NCI-H524 (cell line): Measurements from ENCODE around the gene KHDRBS2.
A peak's percentile ranks its signal among the peaks of the same experiment; 100 is the strongest.
"Not testable (repeated sequence)": the region's sequence is repeated elsewhere in the genome, so short reads cannot be mapped to it uniquely, and the experiment has no call there.

ENCODE experiments used
- DNase-seq, 2 experiments: peaks; one replicate each; lab custom pipeline; 2025; lab: John Stamatoyannopoulos, UW

Gene KHDRBS2

DNA sequence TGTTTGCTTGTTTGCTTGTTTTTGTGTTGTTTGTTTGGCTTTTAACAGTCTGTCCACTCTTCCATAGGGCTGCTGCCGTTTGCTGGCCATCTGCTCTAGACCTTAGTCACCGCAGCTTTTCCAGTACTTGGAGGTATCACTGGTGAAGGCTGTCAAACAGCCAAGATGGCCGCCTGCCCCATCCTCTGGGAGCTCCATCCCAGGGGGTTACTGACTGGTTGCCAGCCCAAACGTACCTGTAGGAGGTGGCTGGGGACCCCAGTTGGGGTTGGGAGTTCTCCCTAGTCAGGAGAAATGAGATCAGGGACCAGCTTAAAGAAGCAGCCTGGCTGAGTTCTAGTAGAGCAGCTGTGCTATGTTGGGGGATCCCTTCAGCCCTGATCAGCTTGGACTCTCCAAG is 418.4 kb downstream of the KHDRBS2 start:
- DNase-seq, result no peak

GRCh38 chr6:61857541-61857940 is 428.5 kb downstream of the KHDRBS2 start:
- DNase-seq, result no peak

GRCh38 chr6:61841958-61842357 is 444.1 kb downstream of the KHDRBS2 start:
- DNase-seq, result no peak

GRCh38 chr6:61835237-61835636 is 450.8 kb downstream of the KHDRBS2 start:
- DNase-seq, result no peak

DNA sequence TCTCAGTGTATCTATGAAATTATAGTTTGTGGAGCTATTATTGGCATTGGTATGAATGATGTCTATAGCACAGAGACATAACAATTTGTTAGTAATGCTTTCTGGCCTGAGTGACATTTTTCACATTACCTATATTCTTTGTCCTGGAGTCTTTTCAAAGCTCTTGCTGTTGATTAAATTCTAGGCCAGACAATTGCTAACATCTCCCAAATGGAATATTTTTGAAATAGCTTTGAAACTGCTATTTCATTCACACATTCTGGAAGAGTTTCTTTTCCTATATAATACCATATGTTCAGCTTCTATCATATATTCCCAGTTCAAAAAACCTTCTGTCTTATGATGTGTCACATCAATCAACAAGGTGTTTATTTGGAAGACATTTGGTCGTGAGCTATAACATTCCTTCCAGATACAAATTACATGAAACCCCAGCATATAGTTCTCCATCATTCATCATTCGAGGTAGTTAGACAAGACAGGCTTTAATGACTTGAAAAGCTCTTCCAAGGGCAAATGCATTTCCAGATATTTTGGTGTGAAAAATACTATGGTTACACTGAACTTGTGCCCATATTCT is 452.8 kb downstream of the KHDRBS2 start:
- no peak for DNase-seq

DNA sequence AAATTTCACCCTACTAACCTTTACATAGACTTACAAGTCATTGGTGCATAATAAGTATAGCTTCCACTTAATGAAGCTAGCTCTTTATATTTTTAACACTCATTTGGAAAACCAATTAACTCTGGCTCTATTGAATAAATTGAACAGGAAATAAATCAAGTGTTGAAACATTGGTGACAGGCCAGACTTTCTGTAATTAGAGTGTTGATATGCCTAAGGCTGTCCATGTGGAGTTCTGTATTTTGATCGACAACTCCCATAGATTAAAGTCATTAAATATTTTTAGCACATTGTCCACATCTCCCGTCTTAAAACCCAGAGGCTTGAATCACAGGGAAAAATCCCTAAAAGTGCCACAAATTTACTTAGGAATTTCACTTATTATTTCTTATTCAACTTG is 468.3 kb downstream of the KHDRBS2 start:
- DNase-seq, result no peak

DNA sequence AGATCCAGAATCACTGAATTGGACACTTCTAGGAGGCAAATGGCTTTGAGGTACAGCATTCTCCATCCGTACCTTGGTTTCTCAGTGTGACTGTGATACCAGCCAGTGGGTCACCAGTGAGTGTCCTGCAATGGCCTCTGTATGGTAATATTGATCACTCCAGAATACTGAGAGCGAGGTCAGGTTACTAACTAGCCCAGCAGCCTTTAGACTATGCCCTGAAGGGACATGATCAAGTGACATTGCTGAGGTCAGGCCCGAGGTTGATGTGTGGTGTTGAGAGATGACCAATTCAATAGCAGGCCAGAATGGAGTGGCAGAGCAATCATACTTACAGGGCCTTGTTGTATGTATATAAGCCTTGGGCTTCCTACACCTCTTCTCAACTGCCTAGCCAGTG is 476.0 kb downstream of the KHDRBS2 start:
- no peak for DNase-seq

- peak; percentile 52 to 74 for DNase-seq
These were observed 476.9 kb downstream of the KHDRBS2 start for GRCh38 chr6:61809004-61809595.

DNA sequence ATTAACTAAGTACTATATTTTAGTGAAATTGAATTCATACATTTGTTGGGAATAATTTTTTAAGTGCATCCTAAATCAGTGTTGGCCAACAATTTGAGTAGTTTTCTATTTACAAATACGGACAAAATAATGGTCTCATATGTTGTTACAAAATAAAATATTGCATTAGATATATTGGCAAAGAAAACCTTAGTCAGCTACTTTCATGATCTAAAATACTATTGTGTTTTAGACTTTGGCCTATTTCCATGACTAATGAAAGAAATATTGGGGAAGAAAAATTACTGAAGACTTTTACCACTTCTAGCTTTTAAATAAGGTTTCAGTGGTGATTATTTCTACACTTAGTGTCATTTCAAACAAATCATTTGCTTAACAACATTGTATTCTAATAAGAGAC is 498.0 kb downstream of the KHDRBS2 start:
- DNase-seq, result no peak

GRCh38 chr6:61769446-61769845 is 516.6 kb downstream of the KHDRBS2 start:
- not testable (repeated sequence) for DNase-seq

DNA sequence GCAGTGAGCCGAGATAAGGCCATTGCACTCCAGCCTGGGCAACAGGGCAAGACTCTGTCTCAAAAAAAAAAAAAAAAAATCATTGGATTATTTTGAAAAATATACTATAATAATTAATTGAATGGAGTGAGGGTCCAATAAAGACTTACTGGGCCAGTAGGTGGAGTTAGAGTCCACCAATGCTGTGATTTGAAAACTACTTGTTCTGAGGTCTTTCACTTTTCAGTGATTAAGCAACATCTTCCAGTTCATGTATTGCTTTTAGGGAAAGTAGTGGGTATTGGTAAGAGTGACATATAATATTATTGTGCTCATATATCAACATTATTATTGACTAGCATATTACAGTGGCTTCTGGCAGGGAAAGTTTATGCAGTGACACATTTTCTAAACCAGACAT is 530.3 kb downstream of the KHDRBS2 start:
- DNase-seq, result peak in 1 of 2 experiments; percentile 0

- DNase-seq, result no peak
These were observed 534.0 kb downstream of the KHDRBS2 start for GRCh38 chr6:61751986-61752385.

- no peak for DNase-seq
These were observed 540.0 kb downstream of the KHDRBS2 start for GRCh38 chr6:61745994-61746393.

DNA sequence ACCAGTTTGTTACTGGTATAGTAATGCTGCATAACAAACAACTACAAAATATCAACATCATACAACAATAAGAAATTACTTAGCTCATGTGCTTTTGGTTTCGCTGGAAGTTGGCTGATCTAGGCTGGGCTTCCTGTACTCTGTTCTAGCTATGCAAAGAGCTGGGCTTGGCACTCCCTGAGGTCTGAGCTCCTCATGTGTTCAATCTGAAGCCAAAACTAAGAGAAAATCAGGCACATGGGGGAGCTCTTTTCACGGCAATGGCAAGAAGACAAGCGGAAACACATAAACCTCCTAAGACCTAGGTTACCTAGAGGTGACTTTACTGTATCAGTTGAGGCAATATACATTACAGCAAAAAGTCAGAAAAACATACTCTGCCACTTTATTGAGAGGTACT is 574.2 kb downstream of the KHDRBS2 start:
- DNase-seq, result no peak

- no peak for DNase-seq
These were observed 597.9 kb downstream of the KHDRBS2 start for GRCh38 chr6:61688165-61688564.

DNA sequence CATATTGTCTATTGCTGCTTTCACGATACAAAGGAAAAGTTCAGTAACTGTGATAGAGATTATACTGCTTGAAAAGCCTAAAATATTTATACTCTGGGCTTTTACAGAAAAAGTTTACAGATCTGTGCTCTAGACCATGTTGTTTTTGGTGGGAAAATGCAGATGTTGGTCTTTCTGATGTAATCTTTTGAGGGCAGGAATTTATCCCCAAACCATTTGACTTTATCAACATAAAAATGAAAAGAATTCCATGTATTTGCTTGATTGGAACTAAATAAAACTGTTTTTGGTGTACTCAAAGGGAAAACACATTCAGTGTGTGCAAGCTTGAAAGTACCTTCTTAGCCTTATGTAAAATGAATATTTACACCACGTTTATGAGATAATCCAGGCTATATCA is 603.5 kb downstream of the KHDRBS2 start:
- DNase-seq, result no peak

- DNase-seq, result no peak
These were observed 606.4 kb downstream of the KHDRBS2 start for GRCh38 chr6:61679625-61680024.

DNA sequence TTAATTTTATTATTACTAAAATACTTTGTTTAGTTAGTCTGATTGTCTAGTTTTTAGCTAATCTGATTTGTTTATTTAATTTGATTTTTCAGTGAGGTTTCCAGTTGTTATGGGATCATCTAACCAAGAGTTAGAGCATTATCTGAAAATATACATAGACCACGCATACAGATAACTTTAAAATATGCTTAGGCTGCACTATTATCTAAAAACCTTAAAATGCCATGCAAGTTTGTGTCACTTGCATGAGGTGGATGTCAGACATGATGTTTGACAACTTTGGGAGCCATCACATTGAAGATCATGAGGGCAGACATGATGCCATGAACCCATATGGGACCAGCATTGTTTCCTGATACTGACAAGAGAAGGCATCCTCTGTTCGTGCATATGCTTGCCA is 610.3 kb downstream of the KHDRBS2 start:
- DNase-seq, result no peak

DNA sequence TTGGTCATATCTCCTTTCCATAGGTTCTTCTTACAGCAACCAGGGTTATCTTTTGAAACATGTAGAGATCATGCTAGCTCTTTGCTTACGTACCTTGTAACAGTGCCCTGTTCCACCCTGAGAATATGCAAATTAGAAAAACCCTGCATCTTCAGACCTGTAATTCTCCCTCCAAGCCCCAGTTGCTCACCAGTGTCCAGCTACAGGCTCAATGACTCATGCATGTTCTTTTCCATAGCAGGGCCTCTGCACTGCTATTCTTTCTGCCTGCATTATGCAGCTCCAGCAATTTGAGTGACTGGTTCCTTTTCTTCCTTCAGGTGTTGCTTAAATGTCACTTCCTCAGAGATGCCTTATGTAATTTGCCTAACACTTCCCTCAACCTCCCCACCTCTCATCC is 636.2 kb downstream of the KHDRBS2 start:
- DNase-seq, result no peak

DNA sequence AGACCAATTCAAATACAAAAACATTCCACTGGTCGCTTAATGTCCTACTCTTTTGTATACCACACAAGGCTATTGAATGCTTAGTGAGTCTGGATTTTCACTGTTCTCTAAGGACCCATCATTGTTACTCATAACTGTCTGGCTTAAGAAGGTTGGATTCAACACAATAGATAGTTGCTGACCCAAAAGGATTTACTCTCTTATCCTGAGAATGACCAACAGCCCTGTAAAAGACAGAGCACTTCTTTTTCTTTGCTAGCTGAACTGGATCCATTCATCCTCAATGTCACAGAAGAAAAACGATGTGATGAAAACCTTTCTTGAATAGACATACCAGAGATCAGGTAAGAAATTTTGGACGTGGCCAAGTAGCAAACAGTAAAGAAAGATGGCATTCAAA is 645.6 kb downstream of the KHDRBS2 start:
- no peak for DNase-seq
